SK-N-SH (cell line): ENCODE results near the gene FAM20B. TPM values are rescaled to one million over a fixed set of nuclear protein-coding genes. Genes with fewer than 3 reads are reported as not detected.

Source experiments
- CTCF ChIA-PET: fragments of 300-600, 350-600 bp; formaldehyde crosslinking; extraction: SDS; loops from one replicate; lab custom pipeline; 2021; lab: Yijun Ruan, JAX
- POLR2A ChIA-PET: fragments of 350-600 bp; sonication (Branson Sonifier 250); formaldehyde crosslinking; extraction: SDS; loops from one replicate; lab custom pipeline; 2020; ENCODE audit warnings: antibody characterized with exemption, inconsistent platforms; lab: Yijun Ruan, JAX
- DNase-seq: peaks from one replicate; pipeline ENCODE4 v3.0.0; 2012
- H2AFZ ChIP-seq: fragments of 200-600 bp; sonication (generic); 2 replicates; pipeline ENCODE4 v1.8.1; 2016; ENCODE audit warnings: antibody characterized with exemption, mild to moderate bottlenecking, low read depth
- H3F3A ChIP-seq: fragments of 200-600 bp; sonication (generic); replicated peaks from 2 replicates; pipeline ENCODE3; 2016; ENCODE audit warnings: antibody characterized with exemption, mild to moderate bottlenecking; ENCODE audit not compliant: insufficient read depth
- H3K27ac ChIP-seq, 2 experiments: fragments of 200-500 bp in 1 of 2; fragments of 200-600 bp in 1 of 2; sonication (Bioruptor generic) in 1 of 2; sonication (generic), shearing (Covaris generic) in 1 of 2; 2 replicates each; pipeline versions ENCODE4 v1.5.1 to v1.6.1; 2014 to 2016; ENCODE audit warnings: low read depth in 2 of 2, inconsistent platforms in 1 of 2, low read length in 1 of 2, mild to moderate bottlenecking in 1 of 2, mixed read lengths in 1 of 2
- H3K27me3 ChIP-seq: fragments of 200-600 bp; sonication (generic), shearing (Covaris generic); 2 replicates; pipeline ENCODE4 v1.6.1; 2016; ENCODE audit warnings: mixed run types; ENCODE audit not compliant: insufficient read depth
- H3K36me3 ChIP-seq, 2 experiments: fragments of 200-500 bp in 1 of 2; fragments of 200-600 bp in 1 of 2; sonication (Bioruptor generic) in 1 of 2; sonication (generic) in 1 of 2; replicated peaks in 1 of 2; 2 replicates each; pipeline versions ENCODE3 to v1.5.1; 2014 to 2016; ENCODE audit warnings: low read length in 1 of 2, mild to moderate bottlenecking in 1 of 2; ENCODE audit not compliant: insufficient read depth in 2 of 2, control insufficient read depth in 1 of 2
- H3K4me1 ChIP-seq, 2 experiments: fragments of 200-500 bp in 1 of 2; fragments of 200-600 bp in 1 of 2; sonication (Bioruptor generic) in 1 of 2; sonication (generic), shearing (Covaris generic) in 1 of 2; 2 replicates each; pipeline versions ENCODE4 v1.5.1 to v1.6.1; 2014 to 2016; ENCODE audit warnings: low read depth in 1 of 2, low read length in 1 of 2, mixed run types in 1 of 2; ENCODE audit not compliant: insufficient read depth in 2 of 2, control insufficient read depth in 1 of 2
- H3K4me2 ChIP-seq: fragments of 200-600 bp; sonication (generic), shearing (Covaris generic); 2 replicates; pipeline ENCODE4 v1.6.1; 2017; ENCODE audit warnings: mixed run types
- H3K4me3 ChIP-seq, 2 experiments: fragments of 200-500 bp in 1 of 2; fragments of 200-600 bp in 1 of 2; sonication (Bioruptor generic) in 1 of 2; sonication (generic), shearing (Covaris generic) in 1 of 2; 2 replicates each; pipeline versions ENCODE4 v1.5.1 to v1.8.1; 2014 to 2016; ENCODE audit warnings: low read depth in 2 of 2, inconsistent platforms in 1 of 2, low read length in 1 of 2, mild to moderate bottlenecking in 1 of 2, mixed read lengths in 1 of 2, moderate library complexity in 1 of 2
- H3K79me2 ChIP-seq: fragments of 200-600 bp; sonication (generic); 2 replicates; pipeline ENCODE4 v1.8.1; 2017; ENCODE audit warnings: mild to moderate bottlenecking; ENCODE audit not compliant: insufficient read depth
- H3K9ac ChIP-seq: fragments of 200-600 bp; sonication (generic); 2 replicates; pipeline ENCODE4 v1.6.1; 2017; ENCODE audit warnings: mixed run types
- H3K9me2 ChIP-seq: fragments of 200-600 bp; sonication (generic); 2 replicates; pipeline ENCODE4 v1.6.1; 2017; ENCODE audit warnings: mixed run types
- H3K9me3 ChIP-seq: fragments of 200-600 bp; sonication (generic); 2 replicates; pipeline ENCODE4 v1.6.1; 2017; ENCODE audit warnings: mixed run types, mild to moderate bottlenecking, moderate library complexity
- H4K20me1 ChIP-seq: fragments of 200-600 bp; sonication (generic); 2 replicates; pipeline ENCODE4 v1.6.1; 2017; ENCODE audit warnings: mild to moderate bottlenecking, mixed run types; ENCODE audit not compliant: insufficient read depth
- CHD2 ChIP-seq: fragments of 150-350 bp; IDR thresholded peaks from 2 replicates; pipeline ENCODE4 v1.6.1; 2018; ENCODE audit warnings: low read length; ENCODE audit not compliant: partially characterized antibody
- ELF1 ChIP-seq: IDR thresholded peaks from 2 replicates; pipeline ENCODE4 v1.4.0; 2012
- EZH2phosphoT487 ChIP-seq: fragments of 200-600 bp; sonication (generic); IDR thresholded peaks from 2 replicates; pipeline ENCODE4 v1.6.1; 2017; ENCODE audit warnings: low read depth, mixed run types, mild to moderate bottlenecking, antibody characterized with exemption, moderate library complexity, borderline replicate concordance
- FOXM1 ChIP-seq: IDR thresholded peaks from 2 replicates; pipeline ENCODE4 v1.4.0; 2012; ENCODE audit warnings: low read depth, mild to moderate bottlenecking
- GABPA ChIP-seq: IDR thresholded peaks from 2 replicates; pipeline ENCODE4 v1.4.0; 2012; ENCODE audit warnings: low read depth, mild to moderate bottlenecking
- GATA2 ChIP-seq: sonication (generic); formaldehyde crosslinking; IDR thresholded peaks from 2 replicates; pipeline ENCODE4 v1.5.0; 2020; ENCODE audit warnings: mild to moderate bottlenecking, missing genetic modification reagents
- IRF3 ChIP-seq: fragments of 150-350 bp; IDR thresholded peaks from 2 replicates; pipeline ENCODE4 v1.6.1; 2016; ENCODE audit warnings: mild to moderate bottlenecking, low read depth, low read length
- MEF2A ChIP-seq: IDR thresholded peaks from 2 replicates; pipeline ENCODE4 v1.4.0; 2012; ENCODE audit warnings: low read depth, borderline replicate concordance
- MXI1 ChIP-seq: IDR thresholded peaks from 2 replicates; pipeline ENCODE4 v1.6.1; 2012; ENCODE audit warnings: mild to moderate bottlenecking, low read depth, low read length, improper control_type of control experiment
- NFIC ChIP-seq: IDR thresholded peaks from 2 replicates; pipeline ENCODE4 v1.4.0; 2012; ENCODE audit warnings: borderline replicate concordance
- POLR2AphosphoS5 ChIP-seq: IDR thresholded peaks from 2 replicates; pipeline ENCODE4 v1.6.1; 2012; ENCODE audit warnings: low read depth, low read length
- RAD21 ChIP-seq: IDR thresholded peaks from 2 replicates; pipeline ENCODE4 v1.6.1; 2012; ENCODE audit warnings: mild to moderate bottlenecking, low read length
- RCOR1 ChIP-seq: fragments of 150-350 bp; IDR thresholded peaks from 2 replicates; pipeline ENCODE4 v1.6.1; 2017; ENCODE audit warnings: antibody characterized with exemption, low read length
- RFX5 ChIP-seq: IDR thresholded peaks from 2 replicates; pipeline ENCODE4 v1.6.1; 2012; ENCODE audit warnings: mild to moderate bottlenecking, improper control_type of control experiment, low read length
- SMC3 ChIP-seq: IDR thresholded peaks from 2 replicates; pipeline ENCODE4 v1.6.1; 2012; ENCODE audit warnings: low read depth, low read length, improper control_type of control experiment
- TAF1 ChIP-seq: IDR thresholded peaks from 2 replicates; pipeline ENCODE4 v1.6.1; 2012; ENCODE audit warnings: low read depth, mild to moderate bottlenecking, low read length, moderate library complexity, borderline replicate concordance
- TCF12 ChIP-seq: IDR thresholded peaks from 2 replicates; pipeline ENCODE4 v1.4.0; 2012
- TEAD4 ChIP-seq: IDR thresholded peaks from 2 replicates; pipeline ENCODE4 v1.4.0; 2012; ENCODE audit warnings: mild to moderate bottlenecking, borderline replicate concordance; ENCODE audit not compliant: insufficient read depth
- USF1 ChIP-seq: IDR thresholded peaks from 2 replicates; pipeline ENCODE4 v1.4.0; 2012; ENCODE audit warnings: low read depth, borderline replicate concordance
- YY1 ChIP-seq: IDR thresholded peaks from 2 replicates; pipeline ENCODE4 v1.4.0; 2012; ENCODE audit warnings: low read depth, mild to moderate bottlenecking
- WGBS: methylation state at CpG from one replicate; pipeline ENCODE4 v1.1.6; 2017; ENCODE audit warnings: low lambda C conversion rate; 5-methylcytosine and 5-hydroxymethylcytosine counted together
- polyA plus RNA-seq, 3 experiments: library from polyadenylated mRNA; depleted of rRNA; stranded (reverse); fragments of >200 nt; gene quantifications; 2 replicates each; pipeline ENCODE4 v1.2.3, GENCODE V29; 2012
- TF ChIP-seq, protein P1 (sequence below): fragments of 200-600 bp; sonication (generic); IDR thresholded peaks from 2 replicates; pipeline ENCODE4 v1.6.1; 2017; ENCODE audit warnings: antibody characterized with exemption, mild to moderate bottlenecking, moderate library complexity

The FAM20B gene
- polyA plus RNA-seq, 1 of the 3 experiments (the other 2 are of a cell fraction), result 14.9 TPM

- no peak for TF ChIP-seq IRF3
- TF ChIP-seq GATA2 (CRISPR knock-in tag), result no peak
Measured at GRCh38 chr1:179043266-179043665, 17.6 kb downstream of the FAM20B start (continued).

GRCh38 chr1:179043907-179044306 is 18.2 kb downstream of the FAM20B start:
- no peak for DNase-seq
- Histone ChIP-seq H3K36me3 (peaks cover 0 to 3% of the 10 kb centered on the region in 2 experiments), H3F3A (no peaks in the 10 kb centered on the region), H2AFZ (no peak overlapping the region), H3K9me2 (no peaks in the 10 kb centered on the region), H4K20me1 (peaks cover 6% of the 10 kb centered on the region; the same call in 1 of the 2 replicates), H3K9ac (no peak overlapping the region), H3K4me2 (no peak overlapping the region), H3K27me3 (no peaks in the 10 kb centered on the region), H3K4me1 (peaks cover 11 to 16% of the 10 kb centered on the region in 2 experiments; a peak in 3 of 4 replicates), H3K4me3 (no peak overlapping the region), H3K9me3 (no peaks in the 10 kb centered on the region), H3K79me2 (peaks cover 44% of the 10 kb centered on the region), H3K27ac (no peak overlapping the region)
- 95% methylated on average over 5 of the region's 5 CpGs for WGBS
- POLR2A ChIA-PET, result no interaction called here
- CTCF ChIA-PET, result interaction anchor here (2.5 kb wide), 1 partner anchor 41 kb away, joined by 10 read pairs; no protein-coding TSS in a partner anchor
- TF ChIP-seq RFX5 (no peak), SMC3 (no peak), IRF3 (no peak), GABPA (no peak), MEF2A (no peak), TAF1 (no peak), TCF12 (no peak), USF1 (no peak), CHD2 (no peak), EZH2phosphoT487 (no peak), RCOR1 (no peak), RAD21 (no peak), TEAD4 (no peak), POLR2AphosphoS5 (no peak), FOXM1 (no peak), NFIC (no peak), YY1 (no peak), ELF1 (no peak), MXI1 (no peak)
- TF ChIP-seq, protein P1, sequence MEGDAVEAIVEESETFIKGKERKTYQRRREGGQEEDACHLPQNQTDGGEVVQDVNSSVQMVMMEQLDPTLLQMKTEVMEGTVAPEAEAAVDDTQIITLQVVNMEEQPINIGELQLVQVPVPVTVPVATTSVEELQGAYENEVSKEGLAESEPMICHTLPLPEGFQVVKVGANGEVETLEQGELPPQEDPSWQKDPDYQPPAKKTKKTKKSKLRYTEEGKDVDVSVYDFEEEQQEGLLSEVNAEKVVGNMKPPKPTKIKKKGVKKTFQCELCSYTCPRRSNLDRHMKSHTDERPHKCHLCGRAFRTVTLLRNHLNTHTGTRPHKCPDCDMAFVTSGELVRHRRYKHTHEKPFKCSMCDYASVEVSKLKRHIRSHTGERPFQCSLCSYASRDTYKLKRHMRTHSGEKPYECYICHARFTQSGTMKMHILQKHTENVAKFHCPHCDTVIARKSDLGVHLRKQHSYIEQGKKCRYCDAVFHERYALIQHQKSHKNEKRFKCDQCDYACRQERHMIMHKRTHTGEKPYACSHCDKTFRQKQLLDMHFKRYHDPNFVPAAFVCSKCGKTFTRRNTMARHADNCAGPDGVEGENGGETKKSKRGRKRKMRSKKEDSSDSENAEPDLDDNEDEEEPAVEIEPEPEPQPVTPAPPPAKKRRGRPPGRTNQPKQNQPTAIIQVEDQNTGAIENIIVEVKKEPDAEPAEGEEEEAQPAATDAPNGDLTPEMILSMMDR, result no peak
